Naive B cell (primary cell): ENCODE measurements around the gene CNRIP1. TPM values are rescaled to one million over a fixed set of nuclear protein-coding genes. Genes with fewer than 3 reads are reported as not detected.
A peak's percentile ranks its signal among the peaks of the same experiment; 100 is the strongest.
"Not testable (repeated sequence)": the region's sequence is repeated elsewhere in the genome, so short reads cannot be mapped to it uniquely, and the experiment has no call there.

Experiments used
- ATAC-seq, 2 donors: fragments of 150-1000 bp; cut with Tn5 transposase; 2 replicates each; pipeline ENCODE4 v1.10.0; 2021; ENCODE audit warnings: low read depth in 2 of 2, mild to moderate bottlenecking in 2 of 2, moderate library complexity in 2 of 2
- DNase-seq: peaks from one replicate; pipeline ENCODE4 v3.0.0; 2022
- H3K27ac Mint-ChIP-seq, 6 donors: one replicate each; pipeline ENCODE4 v1.8.0; 2020 to 2022; ENCODE audit warnings: mild to moderate bottlenecking in 6 of 6, mixed read lengths in 6 of 6, moderate library complexity in 5 of 6, inconsistent platforms in 2 of 6
- H3K27me3 Mint-ChIP-seq, 3 donors: one replicate each; pipeline ENCODE4 v1.8.0; 2021 to 2022; ENCODE audit warnings: mixed read lengths in 3 of 3, mild to moderate bottlenecking in 1 of 3
- H3K36me3 Mint-ChIP-seq, 2 donors: one replicate each; pipeline ENCODE4 v1.8.0; 2020 to 2022; ENCODE audit warnings: mixed read lengths in 2 of 2, inconsistent platforms in 1 of 2, mild to moderate bottlenecking in 1 of 2
- H3K4me1 Mint-ChIP-seq, 3 donors: one replicate each; pipeline ENCODE4 v1.8.0; 2020 to 2022; ENCODE audit warnings: mixed read lengths in 3 of 3, inconsistent platforms in 1 of 3, mild to moderate bottlenecking in 1 of 3, moderate library complexity in 1 of 3
- H3K4me3 Mint-ChIP-seq, 8 donors: one replicate each; pipeline ENCODE4 v1.8.0; 2020 to 2022; ENCODE audit warnings: mild to moderate bottlenecking in 8 of 8, mixed read lengths in 8 of 8, moderate library complexity in 8 of 8, inconsistent platforms in 2 of 8
- H3K9me3 Mint-ChIP-seq, 7 donors: one replicate each; pipeline ENCODE4 v1.8.0; 2020 to 2022; ENCODE audit warnings: mixed read lengths in 7 of 7, mild to moderate bottlenecking in 5 of 7, inconsistent platforms in 2 of 7, moderate library complexity in 1 of 7
- polyA plus RNA-seq, 6 donors: library from polyadenylated mRNA; unstranded; fragments of 300-500 nt; fragmentation: Illumina TruSeq; gene quantifications; one replicate each; pipeline ENCODE4 v1.2.3, GENCODE V29; 2021; ENCODE audit warnings: low read depth in 6 of 6

The CNRIP1 gene
- polyA plus RNA-seq, 6 donors from 2014 or later: not detected

DNA sequence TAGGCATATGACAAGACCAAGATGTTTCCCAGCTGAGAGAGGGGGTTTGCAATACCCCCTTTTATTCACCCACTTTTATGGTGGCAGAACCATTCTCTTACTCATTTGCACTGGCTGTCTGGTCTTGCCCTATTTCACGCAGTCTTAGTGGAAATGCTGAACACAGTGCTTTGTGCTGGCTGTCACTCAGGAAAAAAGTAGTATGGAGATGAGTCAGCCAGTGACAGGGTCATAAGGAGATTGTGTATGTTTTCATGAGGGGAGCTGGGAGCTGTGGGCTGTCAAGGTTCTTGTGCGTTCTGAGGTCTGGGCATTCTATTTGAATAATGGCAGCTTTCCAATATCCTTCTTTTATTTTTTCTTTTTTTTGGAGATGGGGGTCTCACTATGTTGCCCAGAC lies 10.9 kb upstream of the CNRIP1 start:
- no peak for ATAC-seq
- no peaks in the 10 kb centered on the region for H3K36me3 Mint-ChIP-seq
- H3K27ac Mint-ChIP-seq: no peak overlapping the region
- peaks cover 0 to 11% (median 4%) of the 10 kb centered on the region in 3 donors for H3K27me3 Mint-ChIP-seq
- no peaks in the 10 kb centered on the region for H3K4me1 Mint-ChIP-seq
- no peaks in the 10 kb centered on the region for H3K9me3 Mint-ChIP-seq
- no peak for DNase-seq
- H3K4me3 Mint-ChIP-seq: no peak overlapping the region

DNA sequence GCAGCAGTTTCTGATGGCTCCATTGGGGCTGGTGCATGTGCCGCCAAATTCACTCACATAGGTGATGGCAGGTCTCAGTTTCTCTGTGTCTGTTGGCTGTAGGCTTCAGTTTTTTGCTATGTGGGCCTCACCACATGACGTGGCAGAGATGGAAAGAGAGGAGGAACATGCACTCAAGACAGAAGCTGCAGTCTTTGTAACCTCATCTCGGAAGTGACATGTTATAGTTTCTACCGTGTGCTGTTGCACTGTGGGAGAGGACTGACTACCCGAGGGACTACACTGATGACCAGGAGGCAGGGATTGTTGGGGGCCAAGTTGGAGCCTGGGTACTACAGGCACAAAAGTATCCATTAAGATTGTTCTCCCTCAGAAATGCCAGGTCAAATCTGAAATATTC lies 9.2 kb upstream of the CNRIP1 start:
- Mint-ChIP-seq H3K27me3 (peaks cover 0 to 15% (median 8%) of the 10 kb centered on the region in 3 donors), H3K4me3 (no peak overlapping the region), H3K9me3 (no peaks in the 10 kb centered on the region), H3K36me3 (no peaks in the 10 kb centered on the region), H3K27ac (no peak overlapping the region), H3K4me1 (no peaks in the 10 kb centered on the region)
- no peak for DNase-seq
- no peak for ATAC-seq

DNA sequence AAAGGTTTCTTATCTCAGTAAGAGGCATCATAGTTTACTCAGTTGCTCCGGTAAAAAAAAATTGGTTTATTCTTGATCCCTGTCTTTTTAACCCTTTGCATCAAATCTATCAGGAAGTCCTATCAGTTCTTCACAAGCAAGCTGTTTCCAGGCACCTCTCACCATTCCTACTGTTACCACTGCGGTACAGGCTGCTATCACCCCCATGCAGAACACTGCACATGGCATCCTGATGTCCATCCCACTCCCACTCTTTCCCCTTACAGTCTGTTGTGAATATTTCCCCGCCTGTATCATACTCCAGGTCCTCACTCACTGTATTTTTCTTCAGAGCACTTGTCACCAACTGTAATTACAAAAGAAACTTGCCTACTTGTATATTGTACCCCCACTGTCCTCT lies 5.3 kb upstream of the CNRIP1 start:
- H3K27ac Mint-ChIP-seq: no peak overlapping the region
- no peak for ATAC-seq

GRCh38 chr2:68320118-68320641 lies 431 bp upstream of the CNRIP1 start:
- Mint-ChIP-seq H3K4me1 (peaks cover 15 to 19% (median 16%) of the 10 kb centered on the region in 3 donors), H3K9me3 (no peaks in the 10 kb centered on the region), H3K27me3 (peaks cover 35 to 41% (median 36%) of the 10 kb centered on the region in 3 donors), H3K4me3 (peak overlapping the region; percentile 80 to 93 (median 89)), H3K27ac (peak overlapping the region in 1 of 6 donors; percentile 32), H3K36me3 (no peaks in the 10 kb centered on the region)
- no peak for ATAC-seq
- DNase-seq: no peak

More for the DNA sequence above, 5.3 kb upstream of the CNRIP1 start:
- Mint-ChIP-seq H3K4me3 (no peak overlapping the region), H3K27me3 (peaks cover 6 to 14% (median 13%) of the 10 kb centered on the region in 3 donors), H3K9me3 (no peaks in the 10 kb centered on the region), H3K36me3 (no peaks in the 10 kb centered on the region), H3K4me1 (peaks cover 4 to 5% (median 4%) of the 10 kb centered on the region in 3 donors)
- DNase-seq: no peak

DNA sequence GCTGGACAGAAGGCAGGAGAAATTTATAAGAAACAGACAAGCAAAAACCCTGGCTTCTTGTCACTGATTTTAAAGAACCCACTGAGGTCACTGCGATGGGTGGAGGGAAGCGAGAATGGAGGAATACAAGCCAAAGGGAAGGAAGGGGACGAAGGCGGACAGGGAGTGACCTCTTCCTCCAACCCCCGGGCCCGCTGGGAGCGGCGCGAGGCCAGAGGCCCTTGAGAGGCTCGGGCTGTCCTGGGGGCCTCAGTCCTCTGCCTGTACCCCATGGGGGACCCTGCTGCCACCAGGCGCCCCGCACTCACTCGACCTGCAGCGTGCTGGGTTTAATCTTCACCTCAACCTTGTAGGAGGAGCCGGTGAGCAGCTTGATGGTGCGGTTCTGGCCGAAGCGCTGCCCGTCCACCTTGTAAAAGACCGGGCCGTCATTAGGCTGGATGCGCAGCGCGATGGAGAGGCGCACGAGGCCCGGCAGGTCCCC lies 793 bp downstream of the CNRIP1 start:
- Mint-ChIP-seq H3K27ac (peak overlapping the region in 3 of 6 donors; percentile 42 to 69 (median 54)), H3K4me3 (peak overlapping the region; percentile 80 to 93 (median 89)), H3K36me3 (no peaks in the 10 kb centered on the region), H3K4me1 (peaks cover 15 to 19% (median 16%) of the 10 kb centered on the region in 3 donors), H3K27me3 (peaks cover 34 to 39% (median 39%) of the 10 kb centered on the region in 3 donors), H3K9me3 (peaks cover 0 to 6% (median 2%) of the 10 kb centered on the region in 7 donors)
- ATAC-seq: peak; percentile 23 to 42
- no peak for DNase-seq

DNA sequence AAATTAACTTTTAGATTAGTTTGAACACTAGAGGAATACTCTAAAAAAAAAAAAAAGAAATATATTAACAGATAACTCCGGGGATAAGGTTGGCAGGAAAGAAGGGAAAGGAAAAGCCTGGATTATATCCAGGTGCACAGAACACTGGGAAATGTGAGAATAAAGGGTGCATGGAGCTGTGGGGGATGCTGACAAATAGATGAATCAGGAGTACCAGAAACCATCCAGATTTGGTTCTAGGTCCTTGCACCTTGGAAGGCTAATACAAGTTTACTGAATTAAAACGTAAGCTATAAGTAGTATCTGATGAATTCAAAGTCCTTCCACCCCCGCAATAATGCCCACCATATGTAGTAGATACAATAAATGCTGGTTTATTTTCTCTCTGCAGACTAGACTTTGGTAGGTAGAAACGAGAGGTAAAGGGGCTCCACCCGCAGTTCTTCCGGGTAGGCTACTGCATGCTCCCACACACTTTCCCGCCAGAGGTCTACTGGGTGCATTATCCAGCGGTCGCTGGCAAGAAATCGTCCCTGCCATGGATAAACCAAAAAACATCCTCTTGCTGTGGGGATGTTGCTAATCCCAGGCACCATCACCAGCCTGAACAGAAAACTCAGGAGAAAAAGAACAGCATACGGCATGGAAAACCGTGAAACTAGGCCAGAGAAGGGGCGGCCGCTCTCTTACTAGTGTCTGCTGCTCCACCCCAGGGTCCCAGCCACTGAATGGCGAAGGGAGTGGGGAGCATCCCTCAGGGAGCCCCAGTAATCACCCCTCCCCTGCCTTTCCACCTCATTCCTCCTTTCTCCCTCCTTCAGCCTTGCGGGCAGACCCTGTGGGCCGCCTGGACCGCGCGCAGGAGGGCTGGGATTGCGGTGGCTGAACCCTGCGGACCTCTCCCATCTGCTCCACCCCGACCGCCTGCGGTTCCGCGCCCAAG lies 1.5 kb downstream of the CNRIP1 start:
- H3K9me3 Mint-ChIP-seq: peaks cover 0 to 6% (median 3%) of the 10 kb centered on the region in 7 donors
- H3K4me1 Mint-ChIP-seq: peaks cover 15 to 19% (median 16%) of the 10 kb centered on the region in 3 donors
- ATAC-seq: no peak
- H3K27me3 Mint-ChIP-seq: peaks cover 39 to 45% (median 44%) of the 10 kb centered on the region in 3 donors
- H3K4me3 Mint-ChIP-seq: peak overlapping the region in 7 of 8 donors; percentile 80 to 93 (median 90)
- H3K27ac Mint-ChIP-seq: no peak overlapping the region
- H3K36me3 Mint-ChIP-seq: no peaks in the 10 kb centered on the region
- DNase-seq: no peak

- Mint-ChIP-seq H3K4me3 (no peak overlapping the region), H3K4me1 (peaks cover 15 to 19% (median 16%) of the 10 kb centered on the region in 3 donors), H3K27me3 (peaks cover 39 to 53% (median 47%) of the 10 kb centered on the region in 3 donors), H3K27ac (no peak overlapping the region), H3K36me3 (no peaks in the 10 kb centered on the region), H3K9me3 (peaks cover 0 to 6% (median 3%) of the 10 kb centered on the region in 7 donors)
- ATAC-seq (no peak), DNase-seq (no peak)
Measured at GRCh38 chr2:68316111-68316510, 3.6 kb downstream of the CNRIP1 start.

- no peak overlapping the region for H3K4me3 Mint-ChIP-seq
- ATAC-seq: no peak
- no peaks in the 10 kb centered on the region for H3K4me1 Mint-ChIP-seq
- no peak overlapping the region for H3K27ac Mint-ChIP-seq
- H3K27me3 Mint-ChIP-seq: peaks cover 10 to 17% (median 17%) of the 10 kb centered on the region in 3 donors
- peaks cover 0 to 6% (median 3%) of the 10 kb centered on the region in 7 donors for H3K9me3 Mint-ChIP-seq
- no peak for DNase-seq
- no peaks in the 10 kb centered on the region for H3K36me3 Mint-ChIP-seq
Measured at GRCh38 chr2:68311033-68311432, 8.7 kb downstream of the CNRIP1 start.

- Mint-ChIP-seq H3K27ac (no peak overlapping the region), H3K36me3 (no peaks in the 10 kb centered on the region), H3K4me1 (no peaks in the 10 kb centered on the region), H3K27me3 (peaks cover 5 to 17% (median 17%) of the 10 kb centered on the region in 3 donors), H3K4me3 (no peak overlapping the region), H3K9me3 (peaks cover 0 to 3% (median 2%) of the 10 kb centered on the region in 7 donors)
- DNase-seq (no peak), ATAC-seq (no peak)
Measured at GRCh38 chr2:68309426-68309825, 10.3 kb downstream of the CNRIP1 start.

DNA sequence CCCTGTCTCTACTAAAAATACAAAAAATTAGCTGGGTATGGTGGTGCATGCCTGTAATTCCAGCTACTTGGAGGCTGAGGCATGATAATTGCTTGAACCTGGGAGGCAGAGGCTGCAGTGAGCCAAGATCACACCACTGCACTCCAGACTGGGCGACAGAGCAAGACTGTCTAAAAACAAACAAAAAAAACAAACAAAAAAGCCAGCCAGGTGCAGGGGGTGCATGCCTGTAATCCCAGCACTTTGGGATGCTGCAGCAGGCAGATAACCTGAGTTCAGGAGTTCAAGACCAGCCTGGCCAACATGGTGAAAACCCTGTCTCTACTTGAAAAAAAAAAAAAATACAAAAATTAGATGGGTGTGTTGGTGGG lies 15.9 kb downstream of the CNRIP1 start:
- not testable (repeated sequence) for H3K36me3 Mint-ChIP-seq, H3K4me1 Mint-ChIP-seq, ATAC-seq, DNase-seq, H3K4me3 Mint-ChIP-seq, H3K27me3 Mint-ChIP-seq, H3K27ac Mint-ChIP-seq, H3K9me3 Mint-ChIP-seq

DNA sequence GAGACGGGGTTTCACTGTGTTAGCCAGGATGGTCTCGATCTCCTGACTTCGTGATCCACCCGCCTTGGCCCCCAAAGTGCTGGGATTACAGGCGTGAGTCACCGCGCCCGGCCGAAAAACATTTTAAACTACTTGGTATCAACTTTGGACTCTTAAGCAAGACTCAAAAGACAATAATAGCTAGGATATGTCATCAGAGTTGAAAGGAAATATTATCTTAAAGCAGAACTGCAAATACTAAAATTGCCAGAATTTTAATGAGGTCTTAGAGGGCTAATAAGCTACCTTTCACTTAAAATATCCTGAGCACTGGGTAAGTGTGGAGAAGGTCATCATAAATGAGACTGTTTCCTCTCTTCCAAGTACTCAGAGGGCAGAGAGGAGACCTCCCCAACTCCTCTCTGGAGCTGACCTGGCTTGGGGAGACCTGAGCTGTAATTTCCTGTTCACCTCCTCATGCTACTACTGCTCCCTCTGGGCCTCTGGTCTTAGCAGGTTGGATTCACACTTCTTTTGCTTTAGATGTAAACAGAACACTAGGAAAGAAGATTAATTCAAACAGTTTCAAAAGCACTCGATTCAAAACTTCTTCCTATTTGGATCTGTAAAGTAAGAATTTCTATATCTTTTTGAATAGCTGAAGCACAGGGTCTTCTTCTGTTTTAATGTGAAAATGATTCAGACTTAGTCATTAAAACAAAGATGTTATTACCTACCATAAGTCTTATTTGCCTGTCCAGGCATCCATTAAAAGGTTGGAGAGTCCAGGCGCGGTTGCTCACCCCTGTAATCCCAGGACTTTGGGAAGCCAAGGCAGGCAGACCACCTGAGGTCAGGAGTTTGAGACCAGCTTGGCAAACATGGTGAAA lies 16.5 kb downstream of the CNRIP1 start:
- Mint-ChIP-seq H3K4me1 (no peaks in the 10 kb centered on the region), H3K4me3 (no peak overlapping the region), H3K9me3 (no peaks in the 10 kb centered on the region), H3K36me3 (no peaks in the 10 kb centered on the region), H3K27me3 (no peaks in the 10 kb centered on the region), H3K27ac (no peak overlapping the region)
- DNase-seq (no peak), ATAC-seq (no peak)

DNA sequence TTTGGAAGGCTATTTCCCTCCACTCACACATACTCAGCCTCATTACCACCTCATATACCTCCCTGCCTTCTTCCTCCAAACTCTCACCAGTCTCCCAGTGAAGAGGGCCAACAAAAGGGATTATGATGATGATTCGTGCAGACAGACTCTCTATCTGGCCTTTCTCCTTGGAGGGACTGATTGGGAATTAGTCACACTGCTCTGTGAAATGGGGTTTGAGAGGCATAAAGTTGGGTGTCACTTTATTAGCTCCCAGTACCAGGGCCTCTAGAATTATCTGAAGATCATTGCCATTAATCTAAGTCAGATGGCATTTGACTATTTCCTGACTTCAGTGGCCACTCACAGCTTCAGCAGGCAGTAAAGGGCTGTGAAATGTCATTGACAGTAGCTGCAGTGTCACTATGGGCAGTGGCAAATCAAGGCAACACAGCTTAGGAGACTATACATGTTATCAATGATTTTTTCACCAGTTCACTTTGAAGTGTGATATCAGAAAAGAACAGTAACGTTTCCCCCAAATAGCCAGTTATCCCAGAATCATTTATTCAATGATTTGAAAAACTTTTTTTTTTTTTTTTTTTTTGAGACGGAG lies 17.4 kb downstream of the CNRIP1 start:
- Mint-ChIP-seq H3K4me3 (no peak overlapping the region), H3K36me3 (no peaks in the 10 kb centered on the region), H3K27ac (no peak overlapping the region), H3K27me3 (no peaks in the 10 kb centered on the region), H3K4me1 (no peaks in the 10 kb centered on the region), H3K9me3 (no peaks in the 10 kb centered on the region)
- DNase-seq (no peak), ATAC-seq (no peak)

DNA sequence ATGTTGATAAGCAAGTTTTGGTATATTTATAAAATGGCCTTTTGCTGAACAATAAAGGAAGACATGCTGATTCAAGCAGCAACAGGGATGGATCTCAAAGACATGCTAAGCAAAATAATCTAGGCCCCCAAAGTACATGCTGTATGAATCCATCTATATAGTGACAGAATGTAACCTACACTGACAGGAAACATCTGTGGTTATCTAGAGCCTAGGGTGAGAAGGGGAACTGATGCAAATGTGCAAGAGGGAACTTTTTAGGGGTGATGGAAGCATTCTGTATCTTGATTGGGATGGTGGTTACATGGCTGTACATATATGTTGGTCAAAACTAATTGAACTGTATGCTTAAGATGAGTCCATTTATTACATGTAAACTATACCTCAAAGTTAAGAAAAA lies 24.2 kb downstream of the CNRIP1 start:
- peak overlapping the region in 1 of 6 donors; percentile 2 for H3K27ac Mint-ChIP-seq
- ATAC-seq: peak; percentile 96

More for the DNA sequence above, 24.2 kb downstream of the CNRIP1 start:
- peaks cover 11 to 13% (median 13%) of the 10 kb centered on the region in 3 donors for H3K4me1 Mint-ChIP-seq
- no peak for DNase-seq
- H3K4me3 Mint-ChIP-seq: no peak overlapping the region
- H3K9me3 Mint-ChIP-seq: no peaks in the 10 kb centered on the region
- peaks cover 0 to 4% of the 10 kb centered on the region in 2 donors for H3K36me3 Mint-ChIP-seq
- peaks cover 0 to 6% (median 4%) of the 10 kb centered on the region in 3 donors for H3K27me3 Mint-ChIP-seq
